Testis (tissue), 2 donors: ENCODE data around the gene FKBP2.

ENCODE experiments used
- CTCF ChIP-seq, 3 experiments: fragments of 450-650 bp in 2 of 3; fragments of 200-600 bp in 1 of 3; sonication (generic) in 1 of 3; IDR thresholded peaks; one replicate each; pipeline ENCODE4 v1.5.1; 2016 to 2019; ENCODE audit warnings: antibody characterized with exemption in 3 of 3, mild to moderate bottlenecking in 2 of 3, moderate library complexity in 1 of 3
- POLR2A ChIP-seq: fragments of 450-650 bp; IDR thresholded peaks from one replicate; pipeline ENCODE4 v1.6.1; 2017; ENCODE audit warnings: antibody characterized with exemption, mild to moderate bottlenecking, moderate library complexity

- TF ChIP-seq CTCF (IDR thresholded peaks at IDR 0.05) (no peak), POLR2A (no peak)
Observed at GRCh38 chr11:64241491-64242374, 838 bp downstream of the FKBP2 start.
